GM12878 (cell line): Measurements from ENCODE around the gene RASGRF2. TPM values are rescaled to one million over a fixed set of nuclear protein-coding genes. Genes with fewer than 3 reads are reported as not detected.

Experiments
- ATAC-seq: fragments of 200-7000 bp; cut with Tn5 transposase; 3 replicates; pipeline ENCODE4 v1.9.1; 2020; ENCODE audit warnings: mild to moderate bottlenecking, moderate library complexity
- BruUV-seq: library from RNA; stranded (reverse); fragments of 400-500 nt; replicated peaks from 2 replicates; lab custom pipeline; 2021; lab: Mats Ljungman, UMichigan
- CTCF ChIA-PET: fragments of 300-600 bp; sonication (Branson Sonifier 250); formaldehyde crosslinking; extraction: SDS; loops from one replicate; lab custom pipeline; 2021; ENCODE audit warnings: inconsistent platforms; lab: Yijun Ruan, JAX
- POLR2A ChIA-PET: fragments of 350-600 bp; formaldehyde crosslinking; extraction: SDS; loops from one replicate; lab custom pipeline; 2021; ENCODE audit warnings: inconsistent platforms; lab: Charles Lee
- RAD21 ChIA-PET: fragments of 300-600 bp; sonication (Branson Sonifier 250); formaldehyde crosslinking; loops from one replicate; lab custom pipeline; 2023; ENCODE audit warnings: antibody characterized with exemption; ENCODE audit not compliant: unreplicated experiment; lab: Charles Lee
- SMC1A ChIA-PET: fragments of 300-600 bp; sonication (Branson Sonifier 250); formaldehyde crosslinking; loops from one replicate; lab custom pipeline; 2023; ENCODE audit not compliant: unreplicated experiment, uncharacterized antibody; lab: Charles Lee
- DNase-seq: peaks from one replicate; pipeline ENCODE4 v3.0.0-alpha.2; 2011; ENCODE audit warnings: low read depth, low spot score
- FAIRE-seq: peaks from 3 replicates; lab custom pipeline; 2011; peaks lifted over from hg19 to GRCh38; lab: Jason Lieb, UNC
- H2AFZ ChIP-seq: 2 replicates; pipeline ENCODE4 v1.6.0; 2011; ENCODE audit warnings: low read depth, low read length, control low read depth; ENCODE audit not compliant: control insufficient read depth
- H3K27ac ChIP-seq: 2 replicates; pipeline ENCODE4 v1.5.1; 2011; ENCODE audit warnings: control low read depth; ENCODE audit not compliant: control insufficient read depth, insufficient read depth
- H3K27me3 ChIP-seq, 2 experiments: replicated peaks in 1 of 2; 2 replicates each; pipeline versions ENCODE4 v1.6.0 to v1.6.1; 2011; ENCODE audit warnings: low read length in 1 of 2; ENCODE audit not compliant: control insufficient read depth in 2 of 2, insufficient read depth in 2 of 2
- H3K36me3 ChIP-seq, 2 experiments: 2 replicates each; pipeline ENCODE4 v1.5.1; 2011; ENCODE audit warnings: low read length in 1 of 2; ENCODE audit not compliant: control insufficient read depth in 2 of 2, insufficient read depth in 2 of 2
- H3K4me1 ChIP-seq: 2 replicates; pipeline ENCODE4 v1.6.1; 2011; ENCODE audit warnings: mild to moderate bottlenecking, low read length, moderate library complexity, mixed read lengths; ENCODE audit not compliant: control insufficient read depth, insufficient read depth
- H3K4me2 ChIP-seq: 2 replicates; pipeline ENCODE4 v1.6.0; 2011; ENCODE audit warnings: control low read depth; ENCODE audit not compliant: control insufficient read depth, insufficient read depth
- H3K4me3 ChIP-seq: fragments of 200-600 bp; sonication (generic); 2 replicates; pipeline ENCODE4 v1.5.1; 2016
- H3K79me2 ChIP-seq: 2 replicates; pipeline ENCODE4 v1.6.0; 2011; ENCODE audit warnings: low read length; ENCODE audit not compliant: control insufficient read depth, insufficient read depth
- H3K9ac ChIP-seq: 2 replicates; pipeline ENCODE4 v1.8.0; 2011; ENCODE audit warnings: low read length, control low read depth, mixed read lengths; ENCODE audit not compliant: control insufficient read depth, insufficient read depth
- H3K9me3 ChIP-seq: replicated peaks from 3 replicates; pipeline ENCODE4 v1.5.1; 2011; ENCODE audit warnings: mild to moderate bottlenecking, low read length; ENCODE audit not compliant: control insufficient read depth, insufficient read depth
- H4K20me1 ChIP-seq: 2 replicates; pipeline ENCODE4 v1.6.0; 2011; ENCODE audit not compliant: control insufficient read depth, insufficient read depth
- FOXM1 ChIP-seq: IDR thresholded peaks from 2 replicates; pipeline ENCODE4 v1.6.1; 2012; ENCODE audit warnings: low read depth, mild to moderate bottlenecking, inconsistent platforms, low read length, moderate library complexity
- MTA2 ChIP-seq: fragments of 450-650 bp; IDR thresholded peaks from 2 replicates; pipeline ENCODE4 v1.6.1; 2016; ENCODE audit warnings: low read depth, mild to moderate bottlenecking, moderate library complexity
- NR2C1 ChIP-seq: fragments of 450-650 bp; IDR thresholded peaks from 2 replicates; pipeline ENCODE4 v1.6.1; 2017; ENCODE audit warnings: antibody characterized with exemption, mild to moderate bottlenecking, moderate library complexity
- NRF1 ChIP-seq: conservative IDR thresholded peaks from 2 replicates; pipeline ENCODE4 v1.6.1; 2011; ENCODE audit warnings: mild to moderate bottlenecking, low read depth, low read length, improper control_type of control experiment
- RB1 ChIP-seq: fragments of 450-650 bp; formaldehyde crosslinking; IDR thresholded peaks from 2 replicates; pipeline ENCODE4 v1.6.1; 2017; ENCODE audit warnings: mild to moderate bottlenecking, borderline replicate concordance
- RELA ChIP-seq: fragments of 450-650 bp; IDR thresholded peaks from 2 replicates; pipeline ENCODE4 v1.8.0; 2014; ENCODE audit warnings: borderline replicate concordance; ENCODE audit not compliant: partially characterized antibody
- REST ChIP-seq: IDR thresholded peaks from 2 replicates; pipeline ENCODE4 v1.6.1; 2012; ENCODE audit warnings: mild to moderate bottlenecking, low read depth, low read length
- SIN3A ChIP-seq: IDR thresholded peaks from 2 replicates; pipeline ENCODE4 v1.6.1; 2012; ENCODE audit warnings: low read depth, low read length, improper control_type of control experiment
- ZNF622 ChIP-seq: fragments of 450-650 bp; IDR thresholded peaks from 2 replicates; pipeline ENCODE4 v1.6.1; 2017; ENCODE audit warnings: mild to moderate bottlenecking, inconsistent platforms
- WGBS: methylation state at CpG from one replicate; pipeline ENCODE4 v1.1.6; 2016; ENCODE audit warnings: low lambda C conversion rate; ENCODE audit not compliant: insufficient replicate concordance, insufficient coverage; ENCODE audit errors: missing lambda C conversion rate; 5-methylcytosine and 5-hydroxymethylcytosine counted together
- in situ Hi-C: fragments of 300-500 bp; cut with MboI; formaldehyde crosslinking; loops from 9 replicates; pipeline ENCODE4 v1.14.3; 2018; ENCODE audit warnings: mixed read lengths
- intact Hi-C: fragments of 100-400 bp; cut with micrococcal nuclease; formaldehyde crosslinking; loops from one replicate; pipeline ENCODE4 v1.14.2; 2022; ENCODE audit not compliant: unreplicated experiment
- polyA plus RNA-seq, 11 experiments: library from polyadenylated mRNA; depleted of rRNA in 4 of 11; unstranded in 6 of 11; stranded (reverse) in 5 of 11; fragments of >200 nt; fragmentation: Nextera tagmentation in 4 of 11; fragmentation: Illumina TruSeq in 1 of 11; extraction: Ambion mirVana in 4 of 11; extraction: Trizol in 1 of 11; gene quantifications; 1 replicate in 1 of 11; 2 replicates in 10 of 11; pipeline versions ENCODE4 v1.2.1 to v1.2.3, GENCODE V29; 2011 to 2016; ENCODE audit warnings: inconsistent platforms in 2 of 11, missing spikeins in 2 of 11, low read depth in 1 of 11
- total RNA-seq, 4 experiments: library from RNA; depleted of rRNA in 3 of 4; stranded (reverse); fragments of >200 nt in 3 of 4; fragmentation: Illumina TruSeq in 1 of 4; extraction: Trizol in 1 of 4; gene quantifications; 2 replicates each; pipeline versions ENCODE4 v1.2.1 to v1.2.3, GENCODE V29; 2013 to 2021
- TF ChIP-seq, protein P1 (sequence below): fragments of 450-650 bp; formaldehyde crosslinking; IDR thresholded peaks from 2 replicates; pipeline ENCODE4 v1.5.0; 2022; ENCODE audit warnings: mild to moderate bottlenecking, missing genetic modification characterization
- TF ChIP-seq, protein P2 (sequence below): fragments of 450-650 bp; IDR thresholded peaks from 2 replicates; pipeline ENCODE4 v1.6.1; 2016; ENCODE audit warnings: mild to moderate bottlenecking, moderate library complexity, borderline replicate concordance

Gene RASGRF2
- total and polyA plus RNA-seq, 10 of the 15 experiments (the other 5 are each of a cell fraction or from before 2014, with no cell fraction given): 0.05 to 0.24 (median 0.07) TPM

DNA sequence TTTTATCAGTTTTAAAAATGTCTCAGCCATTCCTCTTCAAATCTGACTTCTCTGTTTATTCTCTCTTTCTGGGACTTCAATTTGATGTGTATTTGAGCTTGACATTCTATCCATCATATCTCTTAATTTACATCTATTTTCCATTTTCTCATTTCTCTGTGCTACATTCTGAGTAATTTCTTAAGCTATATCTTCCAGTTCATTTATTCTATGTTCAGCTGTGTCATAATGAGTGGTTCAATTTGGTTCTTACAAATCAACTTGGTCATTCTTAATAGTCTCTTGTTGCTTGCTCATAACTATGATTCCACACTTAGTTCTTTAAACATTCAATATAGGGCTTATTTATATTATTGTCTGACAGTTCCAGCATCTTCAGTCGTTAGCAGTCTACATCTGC lies 289.8 kb downstream of the RASGRF2 start (continued):
- TF ChIP-seq, protein P1, sequence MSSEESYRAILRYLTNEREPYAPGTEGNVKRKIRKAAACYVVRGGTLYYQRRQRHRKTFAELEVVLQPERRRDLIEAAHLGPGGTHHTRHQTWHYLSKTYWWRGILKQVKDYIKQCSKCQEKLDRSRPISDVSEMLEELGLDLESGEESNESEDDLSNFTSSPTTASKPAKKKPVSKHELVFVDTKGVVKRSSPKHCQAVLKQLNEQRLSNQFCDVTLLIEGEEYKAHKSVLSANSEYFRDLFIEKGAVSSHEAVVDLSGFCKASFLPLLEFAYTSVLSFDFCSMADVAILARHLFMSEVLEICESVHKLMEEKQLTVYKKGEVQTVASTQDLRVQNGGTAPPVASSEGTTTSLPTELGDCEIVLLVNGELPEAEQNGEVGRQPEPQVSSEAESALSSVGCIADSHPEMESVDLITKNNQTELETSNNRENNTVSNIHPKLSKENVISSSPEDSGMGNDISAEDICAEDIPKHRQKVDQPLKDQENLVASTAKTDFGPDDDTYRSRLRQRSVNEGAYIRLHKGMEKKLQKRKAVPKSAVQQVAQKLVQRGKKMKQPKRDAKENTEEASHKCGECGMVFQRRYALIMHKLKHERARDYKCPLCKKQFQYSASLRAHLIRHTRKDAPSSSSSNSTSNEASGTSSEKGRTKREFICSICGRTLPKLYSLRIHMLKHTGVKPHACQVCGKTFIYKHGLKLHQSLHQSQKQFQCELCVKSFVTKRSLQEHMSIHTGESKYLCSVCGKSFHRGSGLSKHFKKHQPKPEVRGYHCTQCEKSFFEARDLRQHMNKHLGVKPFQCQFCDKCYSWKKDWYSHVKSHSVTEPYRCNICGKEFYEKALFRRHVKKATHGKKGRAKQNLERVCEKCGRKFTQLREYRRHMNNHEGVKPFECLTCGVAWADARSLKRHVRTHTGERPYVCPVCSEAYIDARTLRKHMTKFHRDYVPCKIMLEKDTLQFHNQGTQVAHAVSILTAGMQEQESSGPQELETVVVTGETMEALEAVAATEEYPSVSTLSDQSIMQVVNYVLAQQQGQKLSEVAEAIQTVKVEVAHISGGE (CRISPR knock-in tag): no peak
- TF ChIP-seq NRF1 (no peak), RELA (no peak)

- H2AFZ ChIP-seq: no peak overlapping the region
- no peaks in the 10 kb centered on the region for H3K27me3 ChIP-seq
- no TSS peak for BruUV-seq
- H3K4me1 ChIP-seq: no peaks in the 10 kb centered on the region
- SMC1A ChIA-PET: interaction anchor here (0.8 to 0.9 kb wide), 2 partner anchors 14 to 17 kb away, joined by 3 read pairs; no protein-coding TSS in a partner anchor
- no peak overlapping the region for H3K4me3 ChIP-seq
- intact Hi-C loops: no loop called here
- FAIRE-seq (no peak), ATAC-seq (no peak)
- H3K4me2 ChIP-seq: no peak overlapping the region
- H3K27ac ChIP-seq: no peak overlapping the region
- H3K9me3 ChIP-seq: no peaks in the 10 kb centered on the region
- POLR2A ChIA-PET: no interaction called here
- in situ Hi-C loops: no loop called here
- RAD21 ChIA-PET: no interaction called here
- TF ChIP-seq, protein P2, sequence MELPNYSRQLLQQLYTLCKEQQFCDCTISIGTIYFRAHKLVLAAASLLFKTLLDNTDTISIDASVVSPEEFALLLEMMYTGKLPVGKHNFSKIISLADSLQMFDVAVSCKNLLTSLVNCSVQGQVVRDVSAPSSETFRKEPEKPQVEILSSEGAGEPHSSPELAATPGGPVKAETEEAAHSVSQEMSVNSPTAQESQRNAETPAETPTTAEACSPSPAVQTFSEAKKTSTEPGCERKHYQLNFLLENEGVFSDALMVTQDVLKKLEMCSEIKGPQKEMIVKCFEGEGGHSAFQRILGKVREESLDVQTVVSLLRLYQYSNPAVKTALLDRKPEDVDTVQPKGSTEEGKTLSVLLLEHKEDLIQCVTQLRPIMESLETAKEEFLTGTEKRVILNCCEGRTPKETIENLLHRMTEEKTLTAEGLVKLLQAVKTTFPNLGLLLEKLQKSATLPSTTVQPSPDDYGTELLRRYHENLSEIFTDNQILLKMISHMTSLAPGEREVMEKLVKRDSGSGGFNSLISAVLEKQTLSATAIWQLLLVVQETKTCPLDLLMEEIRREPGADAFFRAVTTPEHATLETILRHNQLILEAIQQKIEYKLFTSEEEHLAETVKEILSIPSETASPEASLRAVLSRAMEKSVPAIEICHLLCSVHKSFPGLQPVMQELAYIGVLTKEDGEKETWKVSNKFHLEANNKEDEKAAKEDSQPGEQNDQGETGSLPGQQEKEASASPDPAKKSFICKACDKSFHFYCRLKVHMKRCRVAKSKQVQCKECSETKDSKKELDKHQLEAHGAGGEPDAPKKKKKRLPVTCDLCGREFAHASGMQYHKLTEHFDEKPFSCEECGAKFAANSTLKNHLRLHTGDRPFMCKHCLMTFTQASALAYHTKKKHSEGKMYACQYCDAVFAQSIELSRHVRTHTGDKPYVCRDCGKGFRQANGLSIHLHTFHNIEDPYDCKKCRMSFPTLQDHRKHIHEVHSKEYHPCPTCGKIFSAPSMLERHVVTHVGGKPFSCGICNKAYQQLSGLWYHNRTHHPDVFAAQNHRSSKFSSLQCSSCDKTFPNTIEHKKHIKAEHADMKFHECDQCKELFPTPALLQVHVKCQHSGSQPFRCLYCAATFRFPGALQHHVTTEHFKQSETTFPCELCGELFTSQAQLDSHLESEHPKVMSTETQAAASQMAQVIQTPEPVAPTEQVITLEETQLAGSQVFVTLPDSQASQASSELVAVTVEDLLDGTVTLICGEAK: no peak
- TF ChIP-seq RB1: no peak
- no peak for TF ChIP-seq SIN3A
- no peak for TF ChIP-seq ZNF622
- TF ChIP-seq REST: no peak
- no peak for TF ChIP-seq FOXM1
- no peak for TF ChIP-seq NR2C1
- no peak for TF ChIP-seq MTA2
- TF ChIP-seq NRF1: no peak
- TF ChIP-seq, all 136 proteins: peak for 0
- CTCF ChIA-PET: no interaction called here
- no peaks in the 10 kb centered on the region for H3K79me2 ChIP-seq
- no peaks in the 10 kb centered on the region for H4K20me1 ChIP-seq
- WGBS: 94% methylated on average over 5 of the region's 5 CpGs
- H3K9ac ChIP-seq: no peak overlapping the region
- no peaks in the 10 kb centered on the region for H3K36me3 ChIP-seq
- no peak for DNase-seq
These were observed 291.8 kb downstream of the RASGRF2 start for GRCh38 chr5:81251922-81252321.
